ENCODE data around the gene KHDC1L.

Gene KHDC1L

DNA sequence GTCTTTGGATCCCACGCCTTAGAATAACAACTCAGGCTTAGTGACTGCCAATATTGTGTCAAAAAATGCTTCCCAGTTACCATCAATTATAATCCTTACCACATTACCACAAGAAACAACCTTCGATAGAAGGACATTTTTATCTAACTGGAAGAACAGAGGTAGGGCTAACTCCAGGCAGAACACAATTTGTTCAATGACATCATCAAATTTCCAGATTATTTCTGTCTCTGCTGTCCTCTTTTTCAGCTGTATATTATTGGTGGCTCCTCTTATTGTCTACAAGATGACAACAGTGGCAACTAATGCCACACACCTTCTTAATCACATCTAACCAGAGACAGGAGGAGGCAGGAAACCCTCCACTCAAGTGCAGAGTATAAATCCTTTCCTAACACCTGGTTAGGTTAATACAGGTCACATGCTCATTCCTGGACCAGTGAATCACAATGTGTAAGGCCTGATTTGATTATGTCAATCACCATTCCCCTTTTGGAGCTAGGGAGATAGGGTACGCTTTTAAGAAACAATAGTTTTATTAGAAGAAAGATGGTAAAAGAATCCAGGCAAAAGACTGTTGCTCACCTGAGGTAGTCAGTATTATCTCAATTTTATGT lies 18.0 kb downstream of the KHDC1L start:
- no peaks in the 10 kb centered on the region for H4K20me1 ChIP-seq (ENCODE audit: insufficient read depth, low read length)
- no peaks in the 10 kb centered on the region for H3K27me3 ChIP-seq (ENCODE audit: insufficient read depth, low read length, poor library complexity)
- no peak overlapping the region for H3K9ac ChIP-seq (ENCODE audit: low read depth, low read length)
- ATAC-seq (ENCODE audit: insufficient read depth, low read depth) (no peak), DNase-seq (no peak)
- no peak overlapping the region for H3K27ac ChIP-seq (ENCODE audit: low read length)
- no peak overlapping the region for H3K4me2 ChIP-seq (ENCODE audit: insufficient read depth, low read length)
- no peaks in the 10 kb centered on the region for H3K9me3 ChIP-seq (ENCODE audit: insufficient read depth, low read length, severe bottlenecking)
- H3K4me3 ChIP-seq (ENCODE audit: low read depth in 1 of 2, low read length in 2 of 2) = no peak overlapping the region
- H3K4me1 ChIP-seq (ENCODE audit: insufficient read depth, low read length) = no peaks in the 10 kb centered on the region
- H2AFZ ChIP-seq (ENCODE audit: low read depth, low read length) = no peak overlapping the region
- H3K79me2 ChIP-seq (ENCODE audit: insufficient read depth, low read length) = no peaks in the 10 kb centered on the region
- no peaks in the 10 kb centered on the region for H3K36me3 ChIP-seq (ENCODE audit: insufficient read depth, low read length)
- TF ChIP-seq EZH2 (IDR thresholded peaks at IDR 0.05; ENCODE audit: borderline replicate concordance, low read depth, low read length, severe bottlenecking) = no peak
- TF ChIP-seq, protein P1, sequence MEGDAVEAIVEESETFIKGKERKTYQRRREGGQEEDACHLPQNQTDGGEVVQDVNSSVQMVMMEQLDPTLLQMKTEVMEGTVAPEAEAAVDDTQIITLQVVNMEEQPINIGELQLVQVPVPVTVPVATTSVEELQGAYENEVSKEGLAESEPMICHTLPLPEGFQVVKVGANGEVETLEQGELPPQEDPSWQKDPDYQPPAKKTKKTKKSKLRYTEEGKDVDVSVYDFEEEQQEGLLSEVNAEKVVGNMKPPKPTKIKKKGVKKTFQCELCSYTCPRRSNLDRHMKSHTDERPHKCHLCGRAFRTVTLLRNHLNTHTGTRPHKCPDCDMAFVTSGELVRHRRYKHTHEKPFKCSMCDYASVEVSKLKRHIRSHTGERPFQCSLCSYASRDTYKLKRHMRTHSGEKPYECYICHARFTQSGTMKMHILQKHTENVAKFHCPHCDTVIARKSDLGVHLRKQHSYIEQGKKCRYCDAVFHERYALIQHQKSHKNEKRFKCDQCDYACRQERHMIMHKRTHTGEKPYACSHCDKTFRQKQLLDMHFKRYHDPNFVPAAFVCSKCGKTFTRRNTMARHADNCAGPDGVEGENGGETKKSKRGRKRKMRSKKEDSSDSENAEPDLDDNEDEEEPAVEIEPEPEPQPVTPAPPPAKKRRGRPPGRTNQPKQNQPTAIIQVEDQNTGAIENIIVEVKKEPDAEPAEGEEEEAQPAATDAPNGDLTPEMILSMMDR (IDR thresholded peaks at IDR 0.05; ENCODE audit: borderline replicate concordance, extremely low read depth, low read length, poor library complexity, severe bottlenecking) = no peak

DNA sequence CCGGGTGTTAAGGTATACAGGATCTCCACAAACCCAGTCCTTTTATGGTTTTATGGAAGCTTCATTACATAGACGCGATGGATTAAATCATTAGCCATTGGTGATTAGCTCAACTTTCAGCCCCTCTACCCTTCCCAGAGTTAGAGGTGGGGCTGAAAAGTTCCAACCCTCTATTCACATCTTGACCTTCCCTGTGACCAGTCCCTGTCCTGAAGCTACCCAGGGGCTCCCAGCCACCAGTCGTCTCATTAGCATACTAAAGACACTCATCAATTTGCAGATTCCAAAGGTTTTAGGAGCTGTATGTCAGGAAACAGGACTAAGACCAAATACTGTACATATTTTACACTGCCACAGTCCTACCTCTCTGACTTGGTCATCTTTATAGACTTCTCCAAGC lies 21.0 kb downstream of the KHDC1L start:
- Histone ChIP-seq H4K20me1 (ENCODE audit: insufficient read depth, low read length) (no peaks in the 10 kb centered on the region), H3K9me3 (ENCODE audit: insufficient read depth, low read length, severe bottlenecking) (no peaks in the 10 kb centered on the region), H3K27ac (ENCODE audit: low read length) (no peak overlapping the region), H3K79me2 (ENCODE audit: insufficient read depth, low read length) (no peaks in the 10 kb centered on the region), H3K36me3 (ENCODE audit: insufficient read depth, low read length) (no peaks in the 10 kb centered on the region), H3K27me3 (ENCODE audit: insufficient read depth, low read length, poor library complexity) (no peaks in the 10 kb centered on the region), H3K4me1 (ENCODE audit: insufficient read depth, low read length) (no peaks in the 10 kb centered on the region), H3K4me3 (ENCODE audit: low read depth in 1 of 2, low read length in 2 of 2) (no peak overlapping the region), H3K9ac (ENCODE audit: low read depth, low read length) (no peak overlapping the region), H3K4me2 (ENCODE audit: insufficient read depth, low read length) (no peak overlapping the region), H2AFZ (ENCODE audit: low read depth, low read length) (no peak overlapping the region)
- no peak for DNase-seq
- TF ChIP-seq EZH2 (IDR thresholded peaks at IDR 0.05; ENCODE audit: borderline replicate concordance, low read depth, low read length, severe bottlenecking) = no peak
- TF ChIP-seq, protein P1 (IDR thresholded peaks at IDR 0.05; ENCODE audit: borderline replicate concordance, extremely low read depth, low read length, poor library complexity, severe bottlenecking) = no peak
- ATAC-seq (ENCODE audit: insufficient read depth, low read depth) = no peak

DNA sequence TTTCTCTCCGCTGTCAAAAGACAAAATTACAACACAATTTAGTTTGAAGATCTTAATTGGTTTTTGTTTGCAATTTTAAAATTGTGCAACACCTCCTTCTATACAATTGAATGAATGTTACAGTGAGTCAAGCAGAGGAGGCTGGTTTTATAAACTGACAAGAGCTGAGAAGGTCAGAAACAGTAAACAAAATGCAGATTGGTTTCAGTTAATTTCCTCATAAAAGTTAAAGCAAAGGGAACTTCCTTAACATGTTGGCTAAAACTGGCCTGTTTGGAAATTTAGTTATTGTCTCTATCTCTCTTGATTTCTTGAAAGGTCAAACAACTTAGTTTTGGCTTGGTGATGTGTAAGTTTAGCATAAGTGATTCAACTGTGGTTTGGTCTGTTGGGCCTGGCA lies 22.2 kb downstream of the KHDC1L start:
- Histone ChIP-seq H3K4me2 (ENCODE audit: insufficient read depth, low read length) (no peak overlapping the region), H3K9ac (ENCODE audit: low read depth, low read length) (no peak overlapping the region), H3K4me3 (ENCODE audit: low read depth in 1 of 2, low read length in 2 of 2) (no peak overlapping the region), H3K4me1 (ENCODE audit: insufficient read depth, low read length) (no peaks in the 10 kb centered on the region), H3K79me2 (ENCODE audit: insufficient read depth, low read length) (no peaks in the 10 kb centered on the region), H4K20me1 (ENCODE audit: insufficient read depth, low read length) (no peaks in the 10 kb centered on the region), H3K27ac (ENCODE audit: low read length) (no peak overlapping the region), H3K27me3 (ENCODE audit: insufficient read depth, low read length, poor library complexity) (no peaks in the 10 kb centered on the region), H3K36me3 (ENCODE audit: insufficient read depth, low read length) (no peaks in the 10 kb centered on the region), H3K9me3 (ENCODE audit: insufficient read depth, low read length, severe bottlenecking) (no peaks in the 10 kb centered on the region), H2AFZ (ENCODE audit: low read depth, low read length) (no peak overlapping the region)
- ATAC-seq (ENCODE audit: insufficient read depth, low read depth) (no peak), DNase-seq (no peak)
- TF ChIP-seq EZH2 (IDR thresholded peaks at IDR 0.05; ENCODE audit: borderline replicate concordance, low read depth, low read length, severe bottlenecking) = no peak
- TF ChIP-seq, protein P1 (IDR thresholded peaks at IDR 0.05; ENCODE audit: borderline replicate concordance, extremely low read depth, low read length, poor library complexity, severe bottlenecking) = no peak
